Measurements from ENCODE around the gene KCNK7.

KCNK7 gene

GRCh38 chr11:65623852-65624616, 28.4 kb upstream of the KCNK7 start:
- Histone ChIP-seq H3K27me3 (no peaks in the 10 kb centered on the region), H3K9me3 (no peaks in the 10 kb centered on the region), H3K4me1 (no peaks in the 10 kb centered on the region), H3K36me3 (peaks cover 2% of the 10 kb centered on the region), H3K4me3 (ENCODE audit: low read depth, low read length) (no peak overlapping the region)
- no peak for TF ChIP-seq CTCF (IDR thresholded peaks at IDR 0.05; ENCODE audit: low read depth, low read length)
- DNase-seq, result no peak

GRCh38 chr11:65623177-65623576, 27.6 kb upstream of the KCNK7 start:
- TF ChIP-seq CTCF (IDR thresholded peaks at IDR 0.05; ENCODE audit: low read depth, low read length), result no peak
- DNase-seq, result no peak
- H3K4me1 ChIP-seq, result no peaks in the 10 kb centered on the region
- no peaks in the 10 kb centered on the region for H3K9me3 ChIP-seq
- no peak overlapping the region for H3K4me3 ChIP-seq (ENCODE audit: low read depth, low read length)
- H3K27me3 ChIP-seq, result no peaks in the 10 kb centered on the region
- H3K36me3 ChIP-seq, result no peaks in the 10 kb centered on the region; the same call in none of the 2 replicates

- Histone ChIP-seq H3K36me3 (no peaks in the 10 kb centered on the region; the same call in none of the 2 replicates), H3K27me3 (no peaks in the 10 kb centered on the region), H3K9me3 (no peaks in the 10 kb centered on the region), H3K4me3 (ENCODE audit: low read depth, low read length) (no peak overlapping the region), H3K4me1 (no peaks in the 10 kb centered on the region)
- TF ChIP-seq CTCF (IDR thresholded peaks at IDR 0.05; ENCODE audit: low read depth, low read length), result no peak
- DNase-seq, result no peak
Observed at GRCh38 chr11:65622011-65622410, 26.4 kb upstream of the KCNK7 start.

DNA sequence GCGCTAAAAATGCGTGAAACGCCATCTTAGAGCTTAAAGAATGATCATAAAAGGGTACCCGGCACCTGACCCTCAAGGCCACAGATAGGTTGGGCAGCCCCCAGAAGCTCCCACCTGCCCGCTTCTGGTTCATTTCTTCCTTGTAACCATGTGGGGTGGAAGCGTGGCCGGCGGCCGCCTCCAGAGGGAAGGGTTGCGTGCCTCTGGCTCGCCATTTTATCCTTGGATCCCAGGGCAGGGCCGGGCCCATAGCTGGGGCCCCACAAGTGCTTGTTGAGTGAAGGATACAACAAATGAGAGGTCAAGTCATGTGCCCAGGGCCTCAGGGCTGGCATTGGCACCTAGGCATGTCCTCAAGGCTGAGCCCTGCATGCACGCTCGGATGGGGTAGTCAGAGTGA, 25.9 kb upstream of the KCNK7 start:
- H3K27me3 ChIP-seq, result no peaks in the 10 kb centered on the region
- TF ChIP-seq CTCF (IDR thresholded peaks at IDR 0.05; ENCODE audit: low read depth, low read length), result no peak
- no peaks in the 10 kb centered on the region for H3K9me3 ChIP-seq
- DNase-seq, result no peak
- H3K36me3 ChIP-seq, result no peaks in the 10 kb centered on the region; the same call in none of the 2 replicates
- H3K4me1 ChIP-seq, result no peaks in the 10 kb centered on the region
- H3K4me3 ChIP-seq (ENCODE audit: low read depth, low read length), result no peak overlapping the region

DNA sequence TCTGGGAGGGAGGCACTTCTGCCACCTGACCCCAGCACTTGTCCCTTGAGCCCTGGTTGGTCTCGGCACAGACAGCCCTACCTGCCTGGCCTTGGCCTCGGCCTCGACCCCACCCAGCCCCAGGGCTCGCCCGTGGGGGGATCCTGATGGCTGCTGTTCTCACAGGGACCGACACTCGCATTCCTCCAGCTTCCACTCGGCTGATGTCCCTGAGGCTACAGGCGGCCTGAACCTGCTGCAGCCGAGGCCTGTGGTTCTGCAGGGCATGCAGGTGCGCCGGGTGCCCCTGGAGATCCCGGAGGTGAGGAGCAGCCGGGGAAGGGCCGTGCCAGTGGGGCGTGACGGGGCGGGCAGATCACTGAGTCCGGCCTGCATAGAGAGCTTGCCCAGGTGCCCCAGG, 25.1 kb upstream of the KCNK7 start:
- Histone ChIP-seq H3K27me3 (no peaks in the 10 kb centered on the region), H3K4me3 (ENCODE audit: low read depth, low read length) (no peak overlapping the region), H3K36me3 (no peaks in the 10 kb centered on the region; the same call in 1 of the 2 replicates), H3K4me1 (no peaks in the 10 kb centered on the region), H3K9me3 (no peaks in the 10 kb centered on the region)
- TF ChIP-seq CTCF (IDR thresholded peaks at IDR 0.05; ENCODE audit: low read depth, low read length), result no peak
- no peak for DNase-seq

- no peaks in the 10 kb centered on the region; the same call in 1 of the 2 replicates for H3K36me3 ChIP-seq
- DNase-seq, result no peak
- no peaks in the 10 kb centered on the region for H3K27me3 ChIP-seq
- no peaks in the 10 kb centered on the region for H3K9me3 ChIP-seq
- no peak for TF ChIP-seq CTCF (IDR thresholded peaks at IDR 0.05; ENCODE audit: low read depth, low read length)
- H3K4me3 ChIP-seq (ENCODE audit: low read depth, low read length), result no peak overlapping the region
- no peaks in the 10 kb centered on the region for H3K4me1 ChIP-seq
Observed at GRCh38 chr11:65619281-65619928, 23.8 kb upstream of the KCNK7 start.
